Mesothelial cell of epicardium (in vitro differentiated cells): ENCODE measurements around the gene ESRRA. TPM values are rescaled to one million over a fixed set of nuclear protein-coding genes. Genes with fewer than 3 reads are reported as not detected.

ENCODE experiments used
- DNase-seq, 2 experiments: peaks; one replicate each; pipeline ENCODE4 v3.0.0; 2021; ENCODE audit warnings: low spot score in 2 of 2; ENCODE audit not compliant: unreplicated experiment in 2 of 2
- H3K27ac Mint-ChIP-seq: 2 replicates; pipeline ENCODE4 v1.8.0; 2021; ENCODE audit warnings: mixed read lengths
- H3K27me3 Mint-ChIP-seq: 2 replicates; pipeline ENCODE4 v1.8.0; 2021; ENCODE audit warnings: low read depth, mixed read lengths
- H3K36me3 Mint-ChIP-seq: 2 replicates; pipeline ENCODE4 v1.8.0; 2021; ENCODE audit warnings: mixed read lengths
- H3K4me1 Mint-ChIP-seq: 2 replicates; pipeline ENCODE4 v1.8.0; 2021; ENCODE audit warnings: mixed read lengths
- H3K4me3 Mint-ChIP-seq: 2 replicates; pipeline ENCODE4 v1.8.0; 2021; ENCODE audit warnings: mild to moderate bottlenecking, moderate library complexity, mixed read lengths
- H3K9me3 Mint-ChIP-seq: 2 replicates; pipeline ENCODE4 v1.8.0; 2021; ENCODE audit warnings: mixed read lengths
- total RNA-seq: library from RNA; stranded (reverse); gene quantifications from 3 replicates; pipeline ENCODE4 v1.2.1, GENCODE V29; 2021
- TF ChIP-seq, protein P1 (sequence below): fragments of 200-600 bp; sonication (generic); IDR thresholded peaks from one replicate; pipeline ENCODE4 v1.5.0; 2021; ENCODE audit warnings: antibody characterized with exemption; ENCODE audit not compliant: unreplicated experiment

The ESRRA gene
- total RNA-seq, 1 donor from 2014 or later = 26.6 TPM

DNA sequence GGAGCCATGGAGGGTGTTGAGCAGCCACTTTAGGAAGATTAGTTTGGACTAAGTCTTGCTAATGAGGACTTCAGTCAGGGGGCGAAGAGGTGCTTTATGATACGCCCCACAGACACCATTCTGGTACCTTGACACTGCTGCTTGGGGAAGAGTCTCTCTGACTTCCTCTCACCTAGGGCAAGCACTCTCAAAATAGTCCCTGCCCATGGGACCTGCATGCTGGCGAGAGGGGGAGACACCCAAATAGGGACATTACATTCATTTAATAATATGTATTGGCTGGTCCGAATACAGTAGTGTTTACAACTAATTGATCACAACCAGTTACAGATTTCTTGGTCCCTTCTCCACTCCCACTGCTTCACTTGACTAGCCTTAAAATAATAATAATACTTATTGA is 9.6 kb upstream of the ESRRA start:
- H3K4me3 Mint-ChIP-seq = no peak overlapping the region

DNA sequence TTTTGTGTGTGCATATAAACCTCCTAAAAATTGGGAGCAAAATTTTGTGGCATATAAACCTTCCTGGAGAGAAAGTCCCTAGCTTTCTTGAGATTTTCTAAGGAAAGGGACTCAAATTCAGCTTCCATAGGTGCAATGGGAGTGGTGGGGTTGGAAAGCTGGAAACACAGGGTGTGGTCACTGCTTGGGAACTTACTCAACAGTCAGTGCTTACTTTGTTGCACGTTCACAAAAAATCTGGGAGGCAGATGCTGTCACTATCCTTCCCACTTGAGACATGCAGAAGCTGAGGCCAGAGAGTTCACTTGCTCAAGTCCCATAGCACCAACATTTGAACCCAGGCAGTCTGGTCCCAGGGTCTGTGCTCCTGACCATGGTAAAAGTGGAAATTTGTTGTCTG is 9.1 kb upstream of the ESRRA start:
- TF ChIP-seq, protein P1, sequence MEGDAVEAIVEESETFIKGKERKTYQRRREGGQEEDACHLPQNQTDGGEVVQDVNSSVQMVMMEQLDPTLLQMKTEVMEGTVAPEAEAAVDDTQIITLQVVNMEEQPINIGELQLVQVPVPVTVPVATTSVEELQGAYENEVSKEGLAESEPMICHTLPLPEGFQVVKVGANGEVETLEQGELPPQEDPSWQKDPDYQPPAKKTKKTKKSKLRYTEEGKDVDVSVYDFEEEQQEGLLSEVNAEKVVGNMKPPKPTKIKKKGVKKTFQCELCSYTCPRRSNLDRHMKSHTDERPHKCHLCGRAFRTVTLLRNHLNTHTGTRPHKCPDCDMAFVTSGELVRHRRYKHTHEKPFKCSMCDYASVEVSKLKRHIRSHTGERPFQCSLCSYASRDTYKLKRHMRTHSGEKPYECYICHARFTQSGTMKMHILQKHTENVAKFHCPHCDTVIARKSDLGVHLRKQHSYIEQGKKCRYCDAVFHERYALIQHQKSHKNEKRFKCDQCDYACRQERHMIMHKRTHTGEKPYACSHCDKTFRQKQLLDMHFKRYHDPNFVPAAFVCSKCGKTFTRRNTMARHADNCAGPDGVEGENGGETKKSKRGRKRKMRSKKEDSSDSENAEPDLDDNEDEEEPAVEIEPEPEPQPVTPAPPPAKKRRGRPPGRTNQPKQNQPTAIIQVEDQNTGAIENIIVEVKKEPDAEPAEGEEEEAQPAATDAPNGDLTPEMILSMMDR = no peak
- Mint-ChIP-seq H3K27ac (no peak overlapping the region), H3K27me3 (peaks cover 92% of the 10 kb centered on the region), H3K36me3 (no peaks in the 10 kb centered on the region), H3K4me3 (no peak overlapping the region), H3K9me3 (no peaks in the 10 kb centered on the region), H3K4me1 (peaks cover 13% of the 10 kb centered on the region)
- no peak for DNase-seq

More for the DNA sequence above, 9.6 kb upstream of the ESRRA start:
- Mint-ChIP-seq H3K4me1 (peaks cover 12% of the 10 kb centered on the region), H3K36me3 (no peaks in the 10 kb centered on the region), H3K27me3 (peaks cover 92% of the 10 kb centered on the region), H3K27ac (no peak overlapping the region), H3K9me3 (no peaks in the 10 kb centered on the region)
- TF ChIP-seq, protein P1 = no peak
- DNase-seq = no peak

DNA sequence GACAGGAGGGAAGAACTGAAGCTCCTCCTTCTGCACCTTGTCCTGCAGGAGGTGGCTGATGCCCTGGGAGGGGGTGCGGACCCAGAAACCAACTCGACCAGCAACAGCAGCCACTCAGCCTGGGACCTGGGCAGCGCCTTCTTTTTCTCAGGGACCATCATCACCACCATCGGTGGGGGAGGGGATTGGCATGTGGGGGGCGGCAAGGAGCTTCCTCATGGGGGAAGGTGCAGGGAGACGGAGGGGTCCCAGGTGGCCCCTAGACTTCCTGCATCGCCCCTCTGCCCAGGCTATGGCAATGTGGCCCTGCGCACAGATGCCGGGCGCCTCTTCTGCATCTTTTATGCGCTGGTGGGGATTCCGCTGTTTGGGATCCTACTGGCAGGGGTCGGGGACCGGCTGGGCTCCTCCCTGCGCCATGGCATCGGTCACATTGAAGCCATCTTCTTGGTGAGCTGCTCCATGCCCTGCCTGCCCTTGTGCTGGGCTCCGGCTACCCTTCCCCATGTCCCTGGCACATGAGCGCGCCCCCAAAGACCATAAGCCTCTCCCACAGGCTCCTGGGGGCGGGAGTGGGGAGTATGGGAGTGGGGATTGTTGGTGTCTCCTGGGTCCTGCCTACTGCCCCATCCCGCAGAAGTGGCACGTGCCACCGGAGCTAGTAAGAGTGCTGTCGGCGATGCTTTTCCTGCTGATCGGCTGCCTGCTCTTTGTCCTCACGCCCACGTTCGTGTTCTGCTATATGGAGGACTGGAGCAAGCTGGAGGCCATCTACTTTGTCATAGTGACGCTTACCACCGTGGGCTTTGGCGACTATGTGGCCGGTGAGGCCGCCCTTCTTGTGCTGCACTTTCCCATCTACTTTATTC is 8.3 kb upstream of the ESRRA start:
- no peaks in the 10 kb centered on the region for H3K9me3 Mint-ChIP-seq
- no peaks in the 10 kb centered on the region for H3K36me3 Mint-ChIP-seq
- H3K27ac Mint-ChIP-seq = no peak overlapping the region
- peaks cover 95% of the 10 kb centered on the region for H3K27me3 Mint-ChIP-seq
- H3K4me1 Mint-ChIP-seq = peaks cover 13% of the 10 kb centered on the region
- no peak for DNase-seq
- TF ChIP-seq, protein P1 = no peak
- H3K4me3 Mint-ChIP-seq = no peak overlapping the region

DNA sequence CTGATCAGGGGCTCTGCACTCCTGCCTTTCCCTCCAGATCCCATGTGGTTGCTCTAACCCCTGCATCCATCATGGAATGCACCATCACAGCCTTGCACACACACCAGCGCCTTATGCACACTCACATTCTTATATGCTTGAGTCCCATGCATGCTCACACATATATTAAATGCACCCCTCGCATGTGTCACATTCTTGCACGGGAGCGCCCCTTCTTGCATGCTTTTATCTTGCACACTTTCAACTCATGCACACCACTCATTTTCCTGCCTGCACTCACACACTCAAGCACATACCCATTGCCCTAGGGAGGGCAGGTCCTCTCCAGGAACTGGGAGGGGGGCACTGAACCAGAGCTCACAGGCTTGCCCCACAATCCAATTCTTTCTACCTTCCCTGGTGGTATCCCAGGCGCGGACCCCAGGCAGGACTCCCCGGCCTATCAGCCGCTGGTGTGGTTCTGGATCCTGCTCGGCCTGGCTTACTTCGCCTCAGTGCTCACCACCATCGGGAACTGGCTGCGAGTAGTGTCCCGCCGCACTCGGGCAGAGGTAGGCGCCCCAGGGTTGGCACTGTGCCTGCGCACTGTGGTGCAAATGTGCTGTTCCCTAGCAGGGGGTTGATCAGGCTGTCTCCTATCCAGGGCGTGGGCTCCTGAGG is 7.5 kb upstream of the ESRRA start:
- no peak for DNase-seq
- Mint-ChIP-seq H3K36me3 (no peaks in the 10 kb centered on the region), H3K4me3 (no peak overlapping the region), H3K4me1 (peaks cover 11% of the 10 kb centered on the region), H3K27ac (no peak overlapping the region), H3K9me3 (no peaks in the 10 kb centered on the region), H3K27me3 (peaks cover 92% of the 10 kb centered on the region)
- TF ChIP-seq, protein P1 = no peak

DNA sequence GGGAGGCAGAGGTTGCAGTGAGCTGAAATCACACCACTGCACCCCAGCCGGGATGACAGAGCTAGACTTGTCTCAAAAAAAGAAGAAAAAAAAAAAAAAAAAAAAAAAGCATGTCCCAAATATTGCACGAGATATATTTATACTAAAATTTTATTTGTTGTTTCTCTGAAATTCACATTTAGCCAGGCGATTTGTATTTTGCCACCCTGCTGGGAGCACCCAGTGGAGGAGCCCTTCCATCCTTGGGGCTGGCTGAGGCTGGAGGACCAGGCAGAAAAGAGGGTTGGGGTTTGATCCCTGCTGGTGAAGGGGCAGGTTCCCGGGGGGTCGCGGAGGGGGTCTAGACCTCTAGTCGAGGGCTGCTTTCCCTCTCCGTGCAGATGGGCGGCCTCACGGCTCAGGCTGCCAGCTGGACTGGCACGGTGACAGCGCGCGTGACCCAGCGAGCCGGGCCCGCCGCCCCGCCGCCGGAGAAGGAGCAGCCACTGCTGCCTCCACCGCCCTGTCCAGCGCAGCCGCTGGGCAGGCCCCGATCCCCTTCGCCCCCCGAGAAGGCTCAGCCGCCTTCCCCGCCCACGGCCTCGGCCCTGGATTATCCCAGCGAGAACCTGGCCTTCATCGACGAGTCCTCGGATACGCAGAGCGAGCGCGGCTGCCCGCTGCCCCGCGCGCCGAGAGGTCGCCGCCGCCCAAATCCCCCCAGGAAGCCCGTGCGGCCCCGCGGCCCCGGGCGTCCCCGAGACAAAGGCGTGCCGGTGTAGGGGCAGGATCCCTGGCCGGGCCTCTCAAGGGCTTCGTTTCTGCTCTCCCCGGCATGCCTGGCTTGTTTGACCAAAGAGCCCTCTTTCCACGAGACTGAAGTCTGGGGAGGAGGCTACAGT is 6.1 kb upstream of the ESRRA start:
- no peaks in the 10 kb centered on the region for H3K9me3 Mint-ChIP-seq
- TF ChIP-seq, protein P1 = no peak
- no peak overlapping the region for H3K27ac Mint-ChIP-seq
- no peaks in the 10 kb centered on the region for H3K36me3 Mint-ChIP-seq
- peaks cover 81% of the 10 kb centered on the region for H3K27me3 Mint-ChIP-seq
- H3K4me3 Mint-ChIP-seq = peak overlapping the region; percentile 46
- DNase-seq = peak in 1 of 2 experiments; percentile 45
- H3K4me1 Mint-ChIP-seq = peaks cover 12% of the 10 kb centered on the region
